Measurements from ENCODE around the gene ABR. TPM values are rescaled to one million over a fixed set of nuclear protein-coding genes. Genes with fewer than 3 reads are reported as not detected.
"Not testable (repeated sequence)": the region's sequence is repeated elsewhere in the genome, so short reads cannot be mapped to it uniquely, and the experiment has no call there.

The ABR gene
- polyA plus RNA-seq, 10 donors = 28.5 to 42.7 (median 34.2) TPM

DNA sequence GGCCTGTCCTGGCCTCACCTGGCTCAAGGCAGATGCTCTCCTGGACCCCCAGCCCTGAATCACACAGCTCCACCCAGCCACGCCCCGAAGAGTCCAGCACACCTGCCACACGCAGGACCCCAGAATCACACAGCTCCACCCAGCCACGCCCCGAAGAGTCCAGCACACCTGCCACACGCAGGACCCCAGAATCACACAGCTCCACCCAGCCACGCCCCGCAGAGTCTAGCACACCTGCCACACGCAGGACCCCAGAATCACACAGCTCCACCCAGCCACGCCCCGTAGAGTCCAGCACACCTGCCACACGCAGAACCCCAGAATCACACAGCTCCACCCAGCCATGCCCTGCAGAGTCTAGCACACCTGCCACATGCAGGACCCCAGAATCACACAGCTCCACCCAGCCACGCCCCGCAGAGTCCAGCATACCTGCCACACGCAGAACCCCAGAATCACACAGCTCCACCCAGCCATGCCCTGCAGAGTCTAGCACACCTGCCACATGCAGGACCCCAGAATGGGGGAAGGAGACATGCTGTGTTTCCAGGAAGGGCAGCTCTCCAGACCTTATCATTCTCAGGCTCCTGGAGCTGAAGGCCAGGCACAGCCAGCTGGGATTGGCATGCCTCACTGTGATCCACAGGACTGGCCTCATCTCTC is 105.7 kb downstream of the ABR start:
- not testable (repeated sequence) for DNase-seq

DNA sequence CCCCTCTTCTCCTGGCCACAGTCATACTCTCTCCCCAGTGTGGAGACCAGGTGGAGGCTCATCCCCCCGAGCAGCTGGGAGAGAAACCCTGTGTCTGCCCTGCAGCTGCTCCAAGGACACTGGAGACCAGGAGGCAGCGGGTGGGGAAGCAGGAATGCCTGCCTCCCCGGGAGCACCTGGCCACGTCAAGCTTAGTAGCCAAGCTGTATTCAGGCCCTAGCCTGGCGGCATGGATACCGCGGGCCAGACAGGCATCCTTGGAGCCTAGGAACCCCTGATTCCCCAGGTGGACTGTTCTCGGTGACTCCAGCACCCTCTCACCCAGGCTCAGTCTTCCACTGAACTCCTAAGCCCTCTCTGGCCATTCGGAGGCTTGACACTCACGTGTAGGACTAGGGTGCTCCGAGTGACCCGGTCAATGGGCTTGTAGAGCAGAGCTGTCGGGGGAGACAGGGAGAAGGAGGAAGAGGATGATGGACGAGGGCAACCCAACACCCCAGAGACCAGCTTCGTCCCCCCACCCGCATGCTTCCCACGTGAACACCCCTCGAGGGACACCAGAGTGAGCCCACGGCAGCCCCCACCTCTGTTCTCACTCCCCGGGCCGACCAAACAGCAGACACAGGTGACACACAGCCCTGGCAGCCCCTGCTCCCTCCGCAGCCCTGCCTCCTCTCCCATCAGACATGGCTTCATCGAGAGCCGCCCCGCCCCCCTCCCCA is 106.4 kb downstream of the ABR start:
- no peak for DNase-seq

DNA sequence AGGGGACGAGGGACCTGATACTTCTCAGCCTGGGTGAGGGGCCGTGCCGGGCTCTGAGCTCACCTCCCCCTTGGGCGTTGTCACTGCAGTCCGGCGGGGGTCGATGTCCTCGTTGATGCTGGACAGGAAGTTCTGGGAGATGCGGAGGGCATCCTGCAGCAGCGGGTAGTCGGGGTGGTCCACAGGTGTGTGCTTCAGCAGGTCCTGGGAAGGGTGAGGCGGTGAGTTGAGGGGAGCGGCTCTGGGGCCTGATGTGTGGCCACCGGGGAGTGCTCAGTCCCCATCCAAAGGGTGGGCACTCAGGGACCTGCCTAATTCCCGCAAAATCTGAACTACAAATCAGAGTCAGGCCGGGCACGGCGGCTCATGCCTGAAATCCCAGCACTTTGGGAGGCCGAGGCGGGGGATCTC is 107.2 kb downstream of the ABR start:
- DNase-seq = no peak

DNA sequence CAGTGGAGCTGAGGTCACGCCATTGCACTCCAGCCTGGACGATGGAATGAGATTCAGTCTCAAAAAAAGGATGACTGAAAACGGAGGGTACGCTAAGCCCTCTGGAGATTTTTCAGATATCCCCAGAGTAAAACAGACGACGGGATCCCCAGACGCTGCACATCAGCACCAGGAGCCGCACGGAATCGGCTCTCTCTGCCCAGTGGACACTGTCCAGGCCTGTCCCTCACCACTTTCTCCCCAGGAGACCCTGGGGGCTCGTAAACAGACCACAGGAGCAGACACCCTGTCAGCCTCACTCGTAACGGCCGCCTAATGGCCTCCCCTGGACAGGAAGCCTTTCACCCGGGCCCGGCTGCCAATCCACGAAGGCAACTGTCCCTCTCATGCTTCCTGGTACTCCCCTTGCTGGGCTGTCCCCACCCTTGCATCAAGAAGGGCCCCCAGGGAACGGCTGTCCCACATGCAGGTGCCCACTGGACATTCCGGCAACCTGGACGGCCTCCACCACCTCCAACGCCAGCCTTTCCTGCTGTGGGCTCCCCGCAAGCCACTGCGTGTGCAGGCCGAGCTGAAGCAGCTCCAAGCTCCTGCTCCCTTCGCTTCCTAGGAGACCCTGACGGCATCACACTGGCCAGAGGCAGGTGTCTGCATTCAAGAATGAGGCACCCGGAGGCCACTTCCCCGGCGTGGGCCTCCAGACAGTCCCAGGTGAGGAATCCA is 108.5 kb downstream of the ABR start:
- DNase-seq = no peak

DNA sequence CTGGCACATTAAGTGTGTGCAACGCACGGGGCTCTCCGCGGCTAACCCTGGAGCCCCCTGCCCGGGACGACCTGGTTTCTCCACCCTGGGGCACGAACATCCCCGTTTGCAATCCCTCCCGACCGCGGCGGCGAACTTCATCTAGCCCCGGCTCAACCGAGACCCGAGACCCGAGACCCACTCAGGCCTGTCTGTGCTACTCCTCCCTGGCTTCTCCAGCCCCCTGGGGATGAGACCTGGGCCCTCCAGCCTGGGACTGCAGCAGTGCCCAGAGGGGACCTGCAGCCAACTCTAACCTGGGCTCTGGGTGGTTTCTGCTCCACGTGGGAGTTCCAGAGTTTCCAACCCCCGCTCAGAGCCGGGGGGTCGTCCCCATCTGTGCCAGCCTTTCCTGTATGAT is 109.4 kb downstream of the ABR start:
- DNase-seq = no peak

DNA sequence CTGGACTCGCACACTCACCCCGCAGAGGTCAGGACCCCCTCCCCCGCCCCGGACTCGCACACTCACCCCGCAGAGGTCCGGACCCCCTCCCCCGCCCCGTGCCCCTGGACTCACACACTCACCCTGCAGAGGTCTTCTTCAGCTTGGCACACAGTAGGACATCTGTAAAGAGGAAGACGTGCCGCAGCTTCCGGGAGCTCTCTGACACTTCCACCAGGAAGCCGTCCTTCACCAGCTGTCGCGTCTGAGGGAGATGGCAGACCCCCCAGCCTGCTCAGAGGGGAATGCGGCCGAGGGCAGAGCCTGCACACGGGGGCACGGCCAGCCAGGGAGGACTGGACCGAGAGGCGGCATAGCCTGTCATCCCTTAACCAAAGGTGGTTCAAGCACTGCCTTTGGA is 109.9 kb downstream of the ABR start:
- no peak for DNase-seq

DNA sequence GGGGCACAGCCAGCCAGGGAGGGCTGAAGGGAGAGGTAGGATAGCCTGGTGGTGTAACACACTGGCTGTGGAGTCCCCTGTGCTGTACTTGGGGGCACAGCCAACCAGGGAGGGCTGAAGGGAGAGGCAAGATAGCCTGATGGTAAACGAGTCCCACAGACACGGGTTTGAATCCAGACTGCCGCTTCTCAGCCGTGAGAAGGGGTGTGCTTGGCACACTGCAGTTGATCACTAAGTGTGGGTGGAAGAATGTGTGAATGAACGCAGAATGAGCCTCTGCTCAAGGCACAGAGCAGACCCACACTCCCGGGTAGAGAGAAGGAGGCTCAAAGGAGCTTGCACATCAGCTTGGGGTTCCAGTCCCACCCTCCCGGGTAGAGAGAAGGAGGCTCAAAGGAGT is 111.4 kb downstream of the ABR start:
- DNase-seq = no peak

DNA sequence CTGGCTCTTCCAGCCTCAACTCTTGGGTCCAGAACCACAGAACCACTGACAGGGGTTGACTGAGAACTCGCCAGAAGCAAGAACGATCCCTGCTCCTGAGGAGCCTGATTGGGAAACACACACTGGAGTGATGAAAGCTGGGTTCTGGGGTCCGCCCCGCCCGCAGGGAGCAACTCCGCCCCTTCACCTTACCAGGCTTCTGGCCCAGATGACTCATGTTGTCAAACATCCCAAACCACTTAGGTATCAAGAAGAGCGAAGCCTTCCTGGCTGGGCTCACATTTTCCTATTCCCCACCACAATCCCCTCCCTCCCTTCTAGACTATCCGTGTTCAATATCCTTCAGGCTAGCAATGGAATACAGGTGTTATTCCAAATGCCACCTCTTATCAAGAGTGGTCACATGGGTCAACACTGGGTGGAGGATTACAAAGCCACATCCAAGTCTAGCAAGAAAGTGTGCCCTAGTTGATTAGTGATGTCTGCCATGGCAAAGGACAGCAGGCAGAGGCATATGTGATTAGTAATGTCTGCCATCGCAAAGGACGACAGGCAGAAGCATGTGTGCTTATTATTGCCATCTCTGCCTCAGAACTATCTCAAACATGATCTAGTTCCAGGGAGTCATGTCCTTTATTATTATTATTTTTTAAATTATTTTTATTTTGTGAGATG is 112.4 kb downstream of the ABR start:
- no peak for DNase-seq

DNA sequence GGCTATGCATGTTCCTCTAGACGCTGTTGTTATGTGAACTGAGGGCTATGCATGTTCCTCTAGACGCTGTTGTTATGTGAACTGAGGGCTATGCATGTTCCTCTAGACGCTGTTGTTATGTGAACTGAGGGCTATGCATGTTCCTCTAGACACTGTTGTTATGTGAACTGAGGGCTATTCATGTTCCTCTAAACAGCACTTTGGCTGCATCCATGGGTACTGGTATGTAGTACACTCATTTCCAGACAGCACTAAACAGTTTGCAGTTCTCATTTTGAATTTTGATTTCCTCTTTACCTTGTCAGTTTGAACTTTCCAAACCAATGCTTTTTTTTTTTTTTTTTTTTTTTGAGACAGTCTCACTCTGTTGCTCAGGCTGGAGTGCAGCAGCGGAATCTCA is 114.4 kb downstream of the ABR start:
- not testable (repeated sequence) for DNase-seq

DNA sequence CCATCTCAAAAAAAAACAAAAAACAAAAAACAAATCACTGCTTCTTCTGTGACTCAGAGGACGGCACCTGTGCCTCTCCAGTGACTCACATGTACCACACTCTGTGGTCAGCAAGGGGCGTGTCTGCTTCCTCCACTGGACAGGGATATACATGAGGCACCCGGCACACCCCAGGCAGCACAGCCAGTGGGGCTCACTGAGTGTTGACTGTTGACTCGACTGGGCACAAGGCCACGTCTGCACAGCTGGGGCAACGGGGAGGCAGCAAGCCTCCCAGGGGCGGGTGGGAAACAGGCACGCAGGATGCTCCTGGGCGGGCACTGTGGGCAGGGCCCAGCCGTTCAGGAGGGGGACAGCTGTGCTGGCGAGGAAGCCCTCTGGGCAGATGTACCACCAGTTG is 118.8 kb downstream of the ABR start:
- peak in 2 of 3 donors; percentile 64 to 71 for DNase-seq

DNA sequence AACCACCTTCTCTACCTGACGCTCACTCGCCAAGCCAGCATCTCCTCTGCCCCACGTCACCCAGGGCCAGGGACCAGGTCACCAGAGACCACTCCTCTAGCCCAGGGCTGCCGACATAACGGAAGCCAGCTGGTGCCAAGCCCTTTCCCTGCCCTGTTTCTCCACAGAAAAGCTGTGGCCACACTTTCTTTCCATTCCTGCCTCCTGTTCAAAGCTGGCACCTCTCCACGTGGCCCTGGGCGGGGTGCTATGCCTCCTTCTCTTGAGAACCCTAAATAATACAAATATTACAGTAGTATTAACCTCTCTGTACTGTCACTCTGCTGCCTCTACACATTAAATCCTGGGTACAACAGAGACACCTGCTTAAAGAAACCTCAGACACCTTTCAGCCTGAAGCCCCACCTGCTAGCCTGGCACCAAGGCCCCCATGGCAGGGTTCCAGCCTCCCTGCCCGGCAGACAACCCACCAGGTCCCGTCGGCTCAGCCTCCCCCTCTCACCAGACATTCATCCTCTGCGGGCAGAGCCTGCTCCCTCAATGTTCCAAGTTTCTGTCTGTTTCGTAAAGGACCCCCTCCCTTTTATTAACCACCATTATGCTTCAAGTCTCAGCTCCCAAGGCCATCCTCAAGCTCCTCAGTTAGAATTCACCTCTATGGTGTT is 120.5 kb downstream of the ABR start:
- DNase-seq = no peak

DNA sequence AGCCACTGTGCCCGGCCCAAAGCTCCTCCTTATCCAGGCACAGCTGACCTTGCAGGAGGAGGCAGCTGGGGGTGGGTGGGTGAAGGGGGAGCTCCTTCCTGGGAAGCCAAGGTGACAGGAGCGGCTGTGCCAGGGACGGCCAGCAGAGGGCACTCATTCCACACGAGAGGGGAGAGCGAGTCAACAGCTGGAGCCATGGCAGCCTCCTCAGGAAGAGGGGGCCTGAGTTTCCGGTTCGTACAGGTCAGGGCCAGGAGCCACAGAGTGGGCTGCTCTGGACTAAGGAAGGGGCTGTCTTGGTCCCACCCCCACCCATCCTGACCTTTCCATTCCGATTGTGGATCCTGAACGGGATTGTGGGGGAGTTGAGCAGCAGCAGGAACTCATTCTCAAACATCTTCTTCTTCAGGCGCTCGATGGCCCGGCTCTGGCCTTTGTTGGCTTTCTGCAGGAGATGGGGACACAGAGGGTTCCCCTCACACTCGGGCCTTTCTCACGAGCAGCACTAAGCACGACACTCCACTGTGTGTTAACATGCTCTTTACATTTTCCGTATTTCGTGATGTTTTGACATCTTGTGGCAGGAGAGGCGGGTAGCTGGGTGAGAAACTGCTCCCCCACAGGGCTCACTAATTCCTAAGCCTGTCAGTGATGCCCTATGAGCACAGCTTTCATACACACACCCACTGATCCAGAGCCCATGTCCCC is 121.2 kb downstream of the ABR start:
- DNase-seq = no peak

DNA sequence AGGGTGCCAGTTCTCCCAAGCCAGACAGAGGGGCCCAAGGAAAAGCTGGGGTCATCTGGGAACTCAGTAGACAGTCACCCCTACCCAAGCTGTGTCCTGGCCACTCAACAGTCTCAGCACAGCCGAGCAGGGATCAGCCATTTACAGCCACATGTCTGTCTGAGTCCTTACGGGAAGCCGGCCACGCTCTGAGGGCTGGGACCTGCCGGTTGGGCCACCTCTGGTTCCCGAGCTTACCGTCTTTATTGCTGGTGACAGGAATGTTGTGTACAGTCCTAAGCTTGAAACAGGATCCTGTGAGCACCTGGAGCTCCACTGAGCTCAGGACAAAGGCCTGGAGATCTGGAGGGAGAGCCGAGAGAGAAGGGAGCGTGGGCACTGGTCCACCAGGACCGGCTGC is 123.0 kb downstream of the ABR start:
- DNase-seq = no peak

DNA sequence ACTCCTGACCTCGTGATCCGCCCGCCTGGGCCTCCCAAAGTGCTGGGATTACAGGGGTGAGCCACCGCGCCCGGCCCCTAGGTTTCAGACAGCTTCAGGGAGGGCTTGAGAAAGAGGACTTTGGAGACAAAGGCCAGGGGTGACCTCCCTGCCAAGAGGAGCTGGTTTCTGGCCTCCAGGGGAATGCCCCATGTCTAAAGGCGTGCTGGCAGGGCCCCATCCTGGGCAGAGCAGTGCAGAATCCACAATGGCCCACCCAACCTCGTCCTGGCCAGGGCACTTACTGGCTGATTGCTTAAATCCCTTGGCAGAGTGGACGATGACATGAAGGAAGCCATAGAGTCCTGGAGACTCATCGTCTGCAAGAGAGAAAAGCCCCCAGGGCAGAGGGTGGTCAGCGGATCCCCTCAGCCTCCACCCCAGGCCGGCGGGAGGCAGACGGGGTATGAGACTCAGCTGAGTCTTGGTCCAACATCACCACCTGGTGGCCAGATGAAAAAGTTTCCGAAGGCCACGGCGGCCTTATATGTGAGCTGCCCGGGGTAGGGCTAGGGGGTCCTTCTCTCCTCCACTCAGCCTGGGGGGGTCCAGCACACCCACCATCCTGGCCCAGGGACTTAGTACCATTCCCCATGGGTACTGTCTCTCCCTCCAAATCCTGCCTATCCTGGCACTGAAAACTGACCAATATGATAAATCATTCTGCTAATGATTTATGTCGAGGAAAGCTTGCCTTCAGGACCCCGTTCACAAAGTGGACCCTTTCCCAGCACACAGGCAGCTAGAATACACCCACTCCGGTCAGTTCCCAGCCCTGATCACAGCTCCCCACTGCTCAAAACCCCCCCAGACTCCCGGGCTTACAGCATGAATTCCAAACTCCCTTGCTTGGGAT is 123.8 kb downstream of the ABR start:
- DNase-seq = peak in 2 of 3 donors; percentile 69 to 83

DNA sequence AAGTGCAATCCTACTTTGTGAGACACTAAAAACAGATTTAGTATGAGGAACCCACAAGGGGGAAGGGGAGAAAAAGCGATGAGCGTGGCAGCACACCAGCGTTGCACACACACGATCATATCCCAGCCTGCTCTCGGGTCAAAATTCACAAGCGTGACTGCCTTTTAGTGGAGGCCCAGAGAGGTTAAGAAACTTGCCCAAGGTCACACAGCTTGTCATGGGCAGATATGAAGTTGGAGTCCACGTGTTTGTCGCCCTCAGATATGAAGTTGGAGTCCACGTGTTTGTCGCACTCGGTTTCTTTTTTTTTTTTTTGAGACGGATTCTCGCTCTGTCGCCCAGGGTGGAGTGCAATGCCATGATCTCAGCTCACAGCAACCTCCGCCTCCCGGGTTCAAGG is 124.5 kb downstream of the ABR start:
- no peak for DNase-seq

DNA sequence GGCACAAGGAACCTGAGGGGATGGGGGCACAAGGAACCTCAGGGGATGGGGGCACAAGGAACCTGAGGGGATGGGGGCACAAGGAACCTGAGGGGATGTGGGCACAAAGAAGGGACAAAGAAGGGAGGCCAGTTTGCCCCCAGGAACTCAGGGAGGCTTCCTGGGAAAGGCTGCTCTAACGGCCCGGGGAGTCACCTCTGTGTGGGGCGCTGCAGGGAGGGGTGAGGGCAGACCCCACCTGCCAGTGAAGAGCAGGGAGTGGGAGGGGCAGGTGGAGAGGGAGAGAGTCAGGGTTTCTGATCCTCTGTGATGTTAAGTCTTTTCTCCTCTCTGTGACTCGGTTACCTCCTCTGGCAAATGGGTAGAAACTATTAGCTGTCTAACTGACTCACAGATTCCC is 125.1 kb downstream of the ABR start:
- DNase-seq = no peak

DNA sequence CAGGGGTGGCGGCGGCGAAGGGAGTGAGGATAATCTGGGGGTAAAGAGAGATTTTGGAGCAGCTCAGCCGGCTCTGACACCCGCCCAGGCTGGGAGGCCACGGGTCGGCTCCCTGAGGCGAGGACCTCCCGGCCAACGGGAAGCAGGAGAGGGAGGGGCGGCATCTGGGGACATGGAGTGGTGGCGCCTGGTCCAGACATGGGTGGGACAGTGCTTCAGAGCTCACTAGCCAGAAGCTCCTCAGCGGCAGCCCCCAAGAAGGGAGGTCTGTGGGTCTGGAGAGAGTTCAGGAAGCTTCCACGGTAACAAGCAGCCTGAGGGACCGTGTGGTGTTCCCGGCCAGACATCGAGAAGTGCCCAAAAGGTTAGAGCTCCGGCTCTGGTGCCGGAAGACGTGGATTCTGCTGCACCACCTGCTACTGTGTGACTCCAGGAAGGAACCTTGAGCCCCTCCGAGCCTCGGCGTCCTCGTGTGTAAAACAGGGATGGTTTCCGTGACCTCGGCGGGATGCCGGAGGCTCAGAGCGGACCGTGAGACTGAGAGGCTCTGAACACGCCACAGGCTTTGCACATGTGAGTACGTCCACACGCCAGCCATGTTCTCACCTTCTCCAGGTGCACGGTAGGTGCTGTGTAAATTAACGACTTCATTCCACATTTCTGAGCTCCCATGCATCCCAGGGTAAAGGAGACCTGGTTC is 126.0 kb downstream of the ABR start:
- no peak for DNase-seq

DNA sequence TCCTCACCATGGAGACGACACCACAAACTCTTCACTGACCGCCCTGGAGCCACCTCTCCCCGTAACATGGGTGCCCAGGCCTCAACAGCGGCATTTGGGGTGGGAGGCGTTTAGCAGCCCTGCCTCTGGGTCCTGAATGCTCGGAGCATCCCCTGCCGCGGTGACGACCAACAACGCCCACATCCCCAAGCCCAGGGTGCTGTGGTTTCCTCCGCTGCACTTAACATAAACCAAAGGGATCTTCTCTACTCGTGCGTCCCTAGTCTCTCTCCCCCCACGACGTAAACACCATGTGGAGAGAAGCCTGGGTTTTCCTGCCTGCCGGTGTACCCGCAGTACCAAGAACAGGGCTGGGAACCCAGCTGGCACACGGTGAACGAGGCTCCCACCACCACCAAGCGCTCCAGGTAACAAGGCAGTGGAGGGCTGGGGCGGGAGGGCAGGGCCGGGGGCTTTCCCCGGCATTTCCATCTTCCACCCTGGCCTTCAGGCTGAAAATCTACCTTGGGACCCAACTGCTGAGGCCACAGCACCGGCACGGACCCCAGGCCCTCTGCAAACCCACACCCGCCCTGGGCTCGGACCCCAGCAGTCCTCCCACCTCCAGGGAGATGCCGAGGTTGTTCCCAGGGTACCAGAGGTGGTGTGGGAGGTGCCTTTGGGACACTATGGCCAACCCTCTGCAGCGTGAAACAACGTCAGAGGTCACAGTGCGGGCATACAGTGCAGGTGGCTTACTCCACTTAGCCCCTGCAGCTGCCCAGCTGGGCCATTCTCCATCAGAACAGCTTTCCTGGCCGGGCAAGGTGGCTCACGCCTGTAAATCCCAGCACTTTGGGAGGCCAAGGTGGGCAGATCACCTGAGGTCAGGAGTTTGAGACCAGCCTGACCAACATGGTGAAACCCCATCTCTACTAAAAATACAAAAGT is 128.5 kb downstream of the ABR start:
- no peak for DNase-seq
